ENCODE results near the gene CCDC50.

Gene CCDC50

DNA sequence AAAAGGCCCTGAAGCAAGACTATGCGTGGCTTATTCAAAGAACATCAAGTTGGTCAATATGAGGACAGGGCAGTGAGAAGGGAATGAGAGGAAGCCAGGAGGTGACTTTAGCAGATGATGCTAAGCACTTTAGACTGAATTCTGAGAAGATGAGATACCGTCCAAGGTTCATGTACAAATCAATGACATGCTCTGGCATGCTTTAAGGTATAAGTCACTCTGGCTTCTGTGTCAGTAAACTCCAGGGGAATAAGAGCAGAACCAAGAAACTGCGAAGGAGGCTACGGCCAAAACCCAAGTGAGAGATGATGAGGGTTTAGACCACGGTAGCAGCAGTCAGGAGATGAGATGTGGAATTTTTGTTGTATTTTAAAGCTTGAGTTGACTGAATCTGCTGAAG, 8.9 kb upstream of the CCDC50 start:
- no peak for DNase-seq

DNA sequence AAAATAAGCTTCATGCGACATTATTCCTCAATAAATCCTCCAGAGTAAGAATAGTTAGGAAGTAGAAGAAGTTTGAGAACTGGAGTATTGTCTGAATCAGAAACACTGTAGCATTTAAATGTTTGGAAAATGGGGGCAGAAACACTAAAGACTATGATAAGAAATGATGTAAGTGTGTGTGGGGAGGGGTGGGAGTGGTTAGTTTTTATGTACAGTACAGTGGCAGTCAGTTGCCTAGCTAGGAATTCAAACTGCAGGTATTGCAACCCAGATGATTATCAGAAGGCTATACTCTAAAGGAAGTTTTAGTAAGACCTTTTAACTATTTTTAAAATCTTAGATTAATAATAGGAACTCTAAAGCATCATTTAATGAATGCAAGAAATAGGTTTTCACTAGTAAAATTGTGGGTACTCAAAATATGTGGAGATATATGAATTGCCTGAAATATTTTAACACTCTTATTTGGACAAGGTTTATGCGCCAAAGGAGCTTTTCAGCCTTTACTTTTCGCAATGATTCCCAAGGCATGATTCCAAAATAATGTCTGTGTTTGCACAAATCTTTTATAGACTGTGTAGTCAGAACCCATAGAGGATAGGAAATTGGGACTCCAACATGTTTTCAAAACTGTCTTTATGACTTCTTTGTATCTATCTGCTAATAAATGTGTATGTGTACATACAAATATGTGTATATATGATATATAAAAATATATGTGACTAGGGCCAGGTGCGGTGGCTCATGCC, 8.0 kb upstream of the CCDC50 start:
- no peak for DNase-seq

DNA sequence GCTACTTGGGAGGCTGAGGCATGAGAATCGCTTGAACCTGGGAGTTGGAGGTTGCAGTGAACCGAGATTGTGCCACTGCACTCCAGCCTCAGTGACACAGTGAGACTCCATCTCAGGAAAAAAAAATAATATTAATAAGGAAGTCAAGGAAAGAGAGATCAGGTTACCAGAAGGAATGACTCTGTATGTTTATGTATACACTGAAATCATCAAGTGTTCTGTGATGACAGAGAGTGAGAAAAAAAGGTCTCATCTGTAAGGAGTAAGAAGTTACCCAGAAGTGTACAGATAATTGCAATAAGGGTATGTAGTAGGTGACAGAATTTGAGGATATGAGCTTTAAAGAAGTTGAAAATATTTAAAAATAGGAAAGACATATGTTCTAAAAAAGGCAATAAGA, 4.3 kb upstream of the CCDC50 start:
- DNase-seq, result no peak

DNA sequence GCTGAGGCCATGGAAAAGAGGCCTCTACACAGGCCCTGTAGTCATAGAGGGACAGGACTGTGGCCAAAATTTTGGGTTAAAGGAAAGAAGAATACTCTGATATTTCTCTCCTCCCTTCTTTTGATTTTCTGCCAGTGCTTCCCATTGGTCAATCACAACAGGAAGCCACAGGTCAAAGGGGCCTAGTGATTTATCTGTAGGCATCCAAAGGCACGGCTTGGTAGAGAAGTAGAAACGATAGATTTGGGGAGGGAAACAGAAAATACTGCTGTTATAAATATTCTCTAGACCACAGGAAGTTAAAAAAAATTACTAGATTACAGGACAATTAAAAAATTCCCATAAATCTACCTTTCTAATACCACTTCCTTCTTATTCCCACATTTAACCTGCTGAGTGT, 1.7 kb upstream of the CCDC50 start:
- no peak for DNase-seq

DNA sequence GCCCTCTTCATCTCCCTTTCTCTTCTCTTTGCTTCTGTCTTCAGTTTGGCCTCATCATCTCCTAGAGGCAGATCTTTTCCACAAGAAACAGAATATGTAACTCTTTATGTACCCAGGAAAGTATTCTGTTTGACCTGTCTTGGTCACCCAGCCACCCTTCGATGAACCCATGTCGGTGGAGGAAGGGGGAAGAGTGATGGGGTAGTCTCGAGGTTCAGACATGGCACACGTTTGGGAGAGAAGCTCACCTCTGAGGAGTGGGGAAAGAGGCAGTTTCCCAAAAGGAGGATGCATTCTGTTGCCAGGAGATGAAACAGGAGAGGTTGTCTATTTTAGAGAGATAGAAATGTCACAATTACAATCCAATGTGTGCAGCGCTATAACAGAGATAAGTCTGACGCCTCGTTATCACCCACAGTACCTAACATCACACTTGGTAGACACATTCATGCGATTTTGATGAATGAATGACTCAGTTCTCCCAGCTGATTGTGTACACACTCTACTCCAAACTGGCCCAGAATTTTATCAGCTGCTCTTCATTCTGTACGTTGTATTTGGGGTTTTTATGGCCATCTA, 722 bp upstream of the CCDC50 start:
- DNase-seq, result no peak

DNA sequence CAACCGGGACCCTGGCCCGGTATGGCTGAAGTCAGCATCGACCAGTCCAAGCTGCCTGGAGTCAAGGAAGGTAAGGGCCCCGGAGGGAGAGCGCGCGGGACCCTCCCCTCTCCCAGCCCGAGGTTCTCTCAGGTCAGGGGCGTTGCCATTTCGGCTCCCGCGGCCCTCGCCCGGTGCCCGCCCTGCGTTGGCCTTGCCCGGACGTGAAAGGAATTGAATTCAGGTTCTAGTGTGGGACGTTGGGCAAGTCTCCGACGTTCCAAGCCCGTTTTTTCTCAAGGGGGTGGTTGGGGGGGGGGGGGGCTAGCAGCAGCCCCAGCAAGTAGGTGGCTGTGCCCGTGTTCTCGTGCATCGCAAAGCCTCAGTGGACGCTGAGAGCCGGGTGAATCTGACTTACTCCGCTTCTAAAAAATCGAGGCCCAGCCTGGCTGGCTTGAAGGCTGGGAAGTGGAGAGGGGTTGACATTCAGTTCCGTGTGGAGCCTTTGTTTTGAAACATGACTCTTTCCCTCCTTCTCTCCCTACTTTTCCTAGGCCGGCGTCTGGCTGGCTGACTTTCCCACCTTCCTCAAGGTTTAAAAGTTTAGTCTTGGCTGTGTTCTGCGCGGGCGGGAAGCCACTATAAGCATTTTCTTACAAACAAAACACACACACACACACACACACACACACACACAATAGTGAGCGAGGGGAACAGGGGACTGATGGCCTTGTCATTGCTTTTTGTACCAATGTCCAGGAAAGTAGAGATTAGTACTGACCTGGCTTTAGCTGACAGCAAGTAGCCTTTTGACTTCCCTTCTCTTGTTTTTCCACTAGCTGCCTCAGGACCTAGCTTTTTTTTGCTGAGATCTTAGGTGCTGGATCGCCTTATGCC, 698 bp downstream of the CCDC50 start, which contains the start of gene UTS2B:
Gene UTS2B (minus strand): TSS at position 873 of the 876 bp plus-strand sequence. CDS start 48,337 bp downstream, outside the sequence.
- DNase-seq, result no peak

DNA sequence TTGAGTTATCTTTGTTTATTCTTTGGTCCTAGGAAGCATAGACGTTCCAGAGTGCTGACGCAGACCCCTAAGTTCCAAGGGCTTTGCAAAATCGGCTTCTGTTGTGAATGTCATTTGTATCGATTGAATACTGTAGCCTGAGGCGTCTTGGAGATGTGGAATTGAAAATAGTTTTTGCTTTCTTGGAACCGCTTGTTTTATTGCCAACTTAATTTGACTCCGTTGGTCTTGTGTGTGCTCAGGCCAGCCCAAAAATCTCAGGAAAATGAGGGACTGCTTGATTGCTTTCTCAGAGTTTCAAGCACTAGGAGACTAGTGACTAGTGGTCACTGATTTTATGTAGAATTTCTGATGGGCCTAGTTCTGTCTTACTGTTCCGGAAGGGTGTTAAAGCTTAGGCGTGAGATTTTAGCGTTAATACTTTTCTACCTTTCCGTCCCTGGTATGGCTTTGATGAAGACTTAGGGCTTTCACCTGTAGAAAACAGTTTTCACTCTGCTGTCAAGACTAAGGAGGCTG, 1.4 kb downstream of the CCDC50 start:
- no peak for DNase-seq

DNA sequence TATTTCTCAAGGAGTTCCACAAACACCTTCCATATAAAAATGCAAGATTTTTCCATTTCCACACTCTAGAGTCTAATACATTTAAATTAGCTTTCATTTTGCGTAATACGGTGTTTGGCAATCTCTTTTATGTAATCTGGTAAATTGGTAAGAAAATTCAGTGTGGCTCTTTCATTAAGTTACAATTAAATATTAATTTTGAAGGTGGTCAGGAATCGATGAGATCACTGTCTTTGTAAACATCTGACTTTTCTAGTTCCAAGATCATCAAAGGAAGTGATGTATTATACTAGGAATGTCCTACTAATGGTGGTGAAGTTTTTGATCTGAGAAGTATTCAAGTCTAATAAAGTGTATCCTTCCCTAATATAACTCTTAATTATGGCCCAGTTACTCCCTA, 2.2 kb downstream of the CCDC50 start:
- DNase-seq, result no peak

DNA sequence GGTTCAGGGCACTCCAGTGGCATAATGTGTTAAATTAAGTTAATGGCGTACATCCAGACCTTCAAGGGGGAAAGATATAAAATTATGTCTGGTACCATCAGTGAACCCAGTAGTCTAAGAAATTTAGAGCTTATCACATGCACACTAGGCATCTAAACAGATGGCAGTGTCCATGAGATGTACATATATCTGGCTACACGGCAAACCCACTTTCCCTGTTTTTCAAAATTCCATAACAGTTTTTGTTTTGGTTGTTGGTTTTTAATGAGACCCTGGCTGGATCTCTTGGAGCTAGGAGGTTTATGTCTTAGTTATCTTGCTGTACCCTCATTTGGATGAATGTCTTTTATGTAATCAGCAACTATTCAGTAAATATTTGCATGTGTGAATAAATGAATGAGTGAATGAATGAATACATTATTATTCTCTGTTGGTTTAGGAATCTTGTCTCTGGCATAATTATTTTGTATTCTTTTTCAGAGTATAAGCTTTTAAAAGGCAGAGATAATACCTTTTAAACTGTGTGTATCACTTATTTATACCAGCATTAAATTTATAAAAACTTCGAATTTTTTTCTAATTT, 4.2 kb downstream of the CCDC50 start:
- DNase-seq, result no peak

DNA sequence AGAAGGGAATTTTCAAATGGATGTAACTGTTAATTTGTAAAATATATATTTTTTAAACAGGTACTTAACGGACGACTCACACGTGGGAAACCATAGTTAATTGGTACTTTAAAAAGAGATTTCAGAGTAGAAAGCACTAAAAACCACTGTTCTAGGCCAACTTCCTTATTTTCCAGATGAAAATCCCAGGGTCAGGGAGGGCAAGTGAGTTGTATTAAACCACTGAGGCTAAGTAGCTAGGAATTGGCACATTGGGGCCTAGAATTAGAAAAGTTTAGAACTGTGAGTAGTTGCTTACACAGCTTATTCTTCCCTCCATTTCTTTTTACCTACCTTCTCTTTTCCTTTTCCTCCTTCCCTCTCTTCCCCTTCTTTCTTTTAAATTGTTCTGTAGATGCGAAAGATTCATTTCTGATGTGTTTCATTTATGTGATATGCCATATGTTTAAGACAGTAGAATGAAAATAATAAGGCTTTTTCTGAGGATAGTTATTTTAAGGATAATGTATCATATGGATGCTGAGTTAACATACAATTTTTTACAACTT, 5.2 kb downstream of the CCDC50 start:
- DNase-seq, result no peak

DNA sequence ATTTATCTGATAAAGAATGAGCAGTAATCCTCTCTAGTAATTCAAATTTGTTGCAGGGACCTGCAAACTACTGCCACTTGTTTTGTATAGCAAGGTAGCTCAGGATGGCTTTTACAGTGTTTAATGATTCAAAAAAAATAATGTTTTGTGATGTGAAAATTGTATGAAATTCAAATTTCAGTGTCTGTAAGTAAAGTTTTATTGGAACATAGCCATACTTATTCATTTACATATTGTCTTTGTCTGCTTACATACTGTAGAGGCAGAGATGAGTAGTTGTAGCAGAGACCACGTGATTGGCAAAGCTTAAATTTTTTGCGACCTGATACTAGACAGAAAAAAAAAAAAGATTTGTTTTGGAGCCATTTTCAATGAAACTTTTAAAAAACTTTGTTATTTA, 7.6 kb downstream of the CCDC50 start:
- DNase-seq, result no peak

DNA sequence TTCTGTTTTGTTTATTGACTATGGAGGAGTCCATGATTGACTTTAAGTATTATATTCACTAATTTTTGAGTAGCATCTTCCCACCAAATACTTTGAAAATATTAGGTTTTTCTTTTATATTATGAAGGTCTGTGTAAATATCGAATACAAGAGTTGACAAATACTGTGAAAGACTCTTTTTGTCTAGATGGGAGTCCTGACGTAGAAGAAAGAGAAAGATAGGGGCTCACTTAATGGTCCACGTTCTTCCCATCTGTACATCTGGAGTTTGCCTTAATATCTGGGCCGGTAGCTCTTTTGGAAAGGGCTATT, 8.9 kb downstream of the CCDC50 start:
- DNase-seq, result no peak

DNA sequence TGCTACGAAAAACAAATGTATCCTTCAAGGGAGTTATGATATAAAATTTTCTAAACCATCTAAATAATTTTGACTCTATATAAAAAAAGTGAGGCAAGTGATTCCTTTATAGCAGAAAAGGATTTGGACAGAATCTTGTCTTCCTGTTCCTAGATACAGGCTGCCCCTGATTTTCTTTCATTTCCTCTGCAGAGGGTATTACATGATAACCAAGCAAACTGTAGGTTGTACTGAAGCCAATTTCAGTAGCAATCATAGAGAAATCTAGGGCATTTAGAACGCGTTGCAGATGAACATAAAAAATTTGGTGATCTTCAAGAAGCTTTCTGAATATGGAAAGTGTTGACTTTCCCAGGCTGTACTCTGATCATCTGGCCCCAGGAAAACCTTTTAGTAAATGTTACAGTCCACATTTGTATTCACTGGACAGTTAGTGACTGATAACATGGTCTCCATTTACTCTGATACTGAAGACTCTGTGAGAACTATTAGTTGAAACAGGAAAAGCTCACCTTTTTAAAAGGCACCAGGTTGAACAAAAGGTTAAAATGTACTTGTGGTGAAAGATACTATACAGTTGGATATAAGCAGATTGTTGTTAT, 10.2 kb downstream of the CCDC50 start:
- DNase-seq, result no peak

DNA sequence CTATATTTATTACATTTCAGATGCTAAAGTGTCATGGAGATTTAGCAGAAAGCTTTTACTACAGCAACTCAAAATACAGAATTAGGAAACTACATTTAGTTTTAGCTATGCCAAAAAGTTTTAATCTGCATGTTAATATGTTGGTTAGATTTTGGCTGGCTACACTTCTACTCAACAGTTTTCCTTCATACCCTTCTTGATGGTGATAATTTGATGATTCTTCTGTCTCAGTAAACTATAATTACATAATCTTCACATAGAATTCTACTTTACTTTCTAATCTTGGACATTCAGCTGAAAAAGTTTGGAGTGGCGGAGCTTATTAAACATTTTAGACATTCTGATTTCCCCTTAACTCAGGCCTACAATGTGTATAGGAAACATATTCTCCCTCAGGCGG, 11.2 kb downstream of the CCDC50 start:
- DNase-seq, result no peak

DNA sequence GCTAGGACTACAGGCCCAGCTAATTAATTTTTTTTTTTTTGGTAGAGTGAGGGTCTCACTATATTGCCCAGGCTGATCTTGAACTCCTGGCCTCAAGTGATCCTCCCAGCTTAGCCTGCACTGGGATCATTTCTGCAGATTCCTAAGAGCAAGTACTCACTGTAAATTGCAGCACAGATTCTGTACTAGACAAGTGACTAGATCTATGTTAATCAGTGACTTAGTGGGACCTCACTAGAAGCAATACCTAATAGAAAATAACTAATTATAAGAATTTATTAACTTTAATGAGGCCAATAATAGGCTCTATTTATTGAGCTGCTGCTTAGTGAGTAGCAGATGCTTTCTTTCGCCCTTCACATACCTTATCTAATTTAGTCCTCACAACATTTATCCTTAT, 11.8 kb downstream of the CCDC50 start:
- no peak for DNase-seq

DNA sequence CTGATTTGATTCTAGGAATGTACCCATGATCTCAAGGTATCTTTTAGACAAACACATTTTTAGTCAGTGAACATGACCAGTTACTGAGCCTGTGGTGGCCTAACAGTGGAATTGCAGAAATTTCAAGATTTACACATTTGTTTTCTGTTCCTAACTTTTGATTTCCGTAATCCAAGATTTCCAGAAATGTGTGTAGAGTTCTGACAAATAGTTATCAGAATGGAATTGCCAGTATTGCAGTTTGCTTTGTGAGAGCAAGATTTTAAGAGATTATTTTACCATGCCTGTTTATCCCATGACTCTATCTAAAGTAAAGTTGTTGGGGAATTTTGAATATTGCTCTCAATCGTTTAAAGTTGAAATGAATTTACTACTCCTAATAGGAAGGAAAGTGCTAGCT, 12.8 kb downstream of the CCDC50 start:
- DNase-seq, result no peak

DNA sequence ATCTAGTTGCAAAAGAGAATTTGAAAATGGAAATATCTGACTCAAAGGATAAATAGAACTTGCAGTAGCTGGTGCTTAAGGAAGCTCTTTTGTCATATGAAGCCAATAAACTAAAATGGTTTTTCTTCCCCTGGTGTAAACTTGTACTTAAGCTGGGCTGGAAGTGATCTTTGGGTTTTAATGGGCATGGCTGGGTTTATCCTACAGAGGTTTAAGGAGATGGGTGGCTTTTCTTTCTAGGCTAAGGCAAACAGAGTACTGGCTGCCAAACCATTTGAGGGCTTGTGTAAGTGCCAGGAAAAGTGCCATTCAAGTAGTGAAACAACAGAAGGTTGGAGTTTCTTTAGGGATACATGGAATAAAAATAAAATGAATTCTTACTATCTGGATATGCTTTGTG, 13.2 kb downstream of the CCDC50 start:
- no peak for DNase-seq

DNA sequence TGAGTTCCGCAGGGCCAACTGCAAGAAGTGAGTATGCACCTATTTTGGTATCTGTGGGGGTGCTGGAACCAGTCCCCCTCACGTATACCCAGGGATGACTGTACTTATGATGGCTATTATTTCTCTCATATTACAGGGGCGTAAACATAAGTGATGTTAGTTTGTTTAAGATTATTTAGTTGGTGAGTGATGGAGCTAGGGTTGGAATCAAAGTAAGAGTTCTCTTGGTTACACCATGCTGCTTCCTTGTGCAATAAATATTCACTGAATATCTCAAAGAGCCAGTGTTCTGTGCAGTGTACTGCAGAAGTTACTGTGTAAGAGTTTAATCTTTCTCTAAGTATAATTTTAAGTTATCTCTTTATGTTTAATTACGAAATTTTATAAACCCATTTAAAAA, 13.9 kb downstream of the CCDC50 start:
- DNase-seq, result no peak

DNA sequence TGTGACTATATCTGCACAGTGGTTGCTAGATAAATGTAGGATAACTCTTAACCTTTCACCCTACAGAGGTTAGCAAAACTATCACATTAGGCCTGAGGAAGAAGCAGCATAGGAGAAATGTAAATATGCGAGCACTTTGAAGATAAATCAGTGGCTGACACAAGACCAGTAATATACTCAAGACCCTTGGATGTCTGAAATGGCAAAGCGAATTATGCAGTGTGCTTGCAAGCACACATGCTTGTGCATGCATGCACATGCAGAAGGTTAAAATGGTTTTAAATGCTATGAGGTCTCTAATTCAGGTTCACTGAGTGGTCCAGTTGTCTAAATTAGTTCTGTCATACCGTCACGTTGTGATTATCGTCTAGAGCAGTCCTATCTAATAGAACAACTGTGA, 14.7 kb downstream of the CCDC50 start:
- DNase-seq, result no peak

DNA sequence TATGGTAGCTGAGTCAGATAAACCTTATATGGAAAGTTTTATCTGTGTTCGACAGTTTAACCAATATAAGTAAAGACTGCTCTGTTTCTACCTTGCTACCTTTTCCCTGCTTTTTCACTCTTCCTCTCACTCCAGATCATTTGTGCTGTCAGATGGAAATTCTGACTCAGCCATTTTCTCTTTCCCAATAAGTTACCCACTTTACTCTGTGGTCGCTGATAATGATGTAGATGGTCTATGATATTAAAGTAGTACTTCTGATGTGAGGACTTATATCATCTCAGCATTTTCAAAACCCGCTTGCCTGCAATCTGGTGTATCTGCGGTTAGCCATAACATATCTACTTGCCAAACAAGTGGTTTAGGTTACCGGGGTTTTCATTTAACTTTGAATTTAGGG, 16.1 kb downstream of the CCDC50 start:
- DNase-seq, result no peak

DNA sequence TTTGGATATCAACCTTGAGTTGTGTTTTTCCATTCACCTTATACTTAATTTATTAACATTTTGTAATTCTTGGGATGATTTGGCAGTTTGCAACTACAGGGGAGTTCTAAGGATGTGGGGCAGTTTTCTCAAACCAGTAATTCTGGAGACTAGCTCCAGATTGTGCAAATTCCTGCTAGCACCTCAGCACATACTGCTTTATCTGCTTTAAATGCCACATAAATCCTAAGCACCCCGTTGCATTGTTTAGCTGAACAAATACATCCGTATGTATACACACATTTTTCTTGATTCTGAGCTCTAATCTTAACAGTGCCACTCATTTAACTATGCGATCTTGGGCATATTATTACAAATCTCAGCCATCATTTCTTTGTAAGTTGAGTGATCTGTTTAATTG, 18.0 kb downstream of the CCDC50 start:
- no peak for DNase-seq

DNA sequence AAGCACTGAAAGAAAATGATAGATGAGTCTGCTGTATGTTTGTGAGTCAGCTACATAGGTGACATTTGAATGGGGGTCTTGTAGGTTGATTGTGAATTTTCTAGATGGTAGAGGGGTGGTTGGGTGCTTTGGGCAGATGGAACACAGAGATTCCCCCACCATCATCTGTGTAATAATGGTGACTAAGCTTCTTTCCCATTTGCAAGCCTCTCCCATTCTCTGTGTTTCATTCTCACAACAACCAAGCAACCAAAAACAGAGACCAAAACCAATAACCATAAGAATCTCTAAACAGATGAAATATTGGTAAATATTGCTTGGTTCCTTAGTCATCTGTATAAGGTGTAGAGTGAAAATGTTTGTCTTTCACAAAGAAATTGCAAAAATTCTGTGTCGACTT, 18.9 kb downstream of the CCDC50 start:
- no peak for DNase-seq
